ENCODE data around the gene PTCHD1.

Gene PTCHD1

DNA sequence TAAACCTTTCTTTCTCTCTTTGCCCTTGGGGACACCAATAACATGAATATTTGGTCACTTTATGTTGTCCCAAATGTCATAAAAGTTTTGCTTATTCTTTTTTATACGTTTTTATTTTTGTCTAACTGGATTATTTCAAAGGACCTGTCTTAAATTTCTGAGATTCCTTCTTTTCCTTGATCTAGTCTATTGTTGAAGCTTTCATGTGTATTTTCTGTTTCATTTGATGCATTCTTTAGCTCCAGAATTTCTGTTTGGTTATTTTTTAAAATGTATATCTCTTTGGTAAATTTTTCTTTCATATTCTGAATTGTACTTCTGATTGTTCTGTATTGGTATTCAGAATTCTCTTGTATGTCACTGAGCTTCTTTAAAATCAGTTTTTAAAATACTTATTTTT is 88.3 kb downstream of the PTCHD1 start:
- no peak for DNase-seq

DNA sequence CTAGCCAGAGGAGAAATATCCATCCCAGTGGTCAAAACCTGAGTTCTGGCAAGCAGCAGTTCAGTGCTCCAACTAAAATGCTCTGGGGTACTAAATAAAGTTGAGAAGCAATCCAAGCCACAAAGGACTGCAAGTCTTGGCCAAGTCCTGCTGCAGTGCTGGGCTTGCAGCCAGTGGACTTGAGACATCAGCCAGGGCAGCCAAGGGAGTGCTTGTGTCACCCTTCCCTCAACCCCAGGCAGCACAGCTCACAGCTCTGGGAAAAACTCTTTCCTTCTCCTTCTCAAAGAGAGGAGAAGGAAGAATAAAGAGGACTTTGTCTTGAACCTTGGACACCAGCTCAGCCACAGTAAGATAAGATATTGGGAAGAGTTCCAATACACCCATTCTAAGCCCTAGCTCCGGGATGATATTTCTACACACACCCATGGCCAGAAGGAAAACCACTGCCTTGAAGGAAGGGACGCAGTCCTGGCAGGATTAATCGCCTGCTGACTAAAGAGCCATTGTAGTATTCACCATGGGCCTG is 99.8 kb downstream of the PTCHD1 start:
- peak; percentile 43 for DNase-seq

DNA sequence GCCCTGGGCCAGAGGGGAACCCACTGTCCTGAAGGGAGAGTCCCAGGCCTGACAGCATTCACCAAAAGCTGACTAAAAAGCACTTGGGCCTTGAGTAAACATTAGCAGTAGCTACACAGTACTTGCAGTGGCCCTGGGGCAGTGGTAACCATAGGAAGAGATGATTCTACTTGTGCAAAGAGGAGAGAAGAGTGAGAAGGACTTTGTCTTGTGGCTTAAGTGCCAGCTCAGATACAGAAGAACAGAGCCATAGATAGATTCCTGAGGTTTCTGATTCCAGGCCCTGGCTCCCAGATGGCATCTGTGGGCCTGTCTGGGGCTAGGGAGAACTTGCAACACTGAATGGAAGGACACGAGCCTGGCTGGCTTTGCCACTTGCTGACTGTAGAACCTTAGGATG is 100.5 kb downstream of the PTCHD1 start:
- no peak for DNase-seq

GRCh38 chrX:23435575-23435974 is 100.9 kb downstream of the PTCHD1 start:
- no peak for DNase-seq

- DNase-seq, result no peak
These were observed 102.2 kb downstream of the PTCHD1 start for GRCh38 chrX:23436875-23437274.

GRCh38 chrX:23451266-23451665 is 116.6 kb downstream of the PTCHD1 start:
- DNase-seq, result no peak

Data from fibroblast of skin of right quadriceps (primary cell).